Thyroid gland (tissue), 4 donors: Measurements from ENCODE around the gene SFSWAP.

ENCODE experiments used
- POLR2A ChIP-seq, 2 donors: fragments of 450-650 bp; IDR thresholded peaks; one replicate each; pipeline ENCODE4 v1.6.1; 2017; ENCODE audit warnings: antibody characterized with exemption in 2 of 2, mild to moderate bottlenecking in 2 of 2, moderate library complexity in 1 of 2
- TF ChIP-seq, protein P1 (sequence below), 6 experiments: fragments of 200-600 bp in 3 of 6; fragments of 450-650 bp in 3 of 6; sonication (generic) in 3 of 6; IDR thresholded peaks; one replicate each; pipeline ENCODE4 v1.5.1; 2016 to 2019; ENCODE audit warnings: antibody characterized with exemption in 6 of 6, mild to moderate bottlenecking in 2 of 6, inconsistent platforms in 1 of 6, moderate library complexity in 1 of 6

GRCh38 chr12:131842169-131842568 is 131.3 kb downstream of the SFSWAP start:
- TF ChIP-seq, protein P1, sequence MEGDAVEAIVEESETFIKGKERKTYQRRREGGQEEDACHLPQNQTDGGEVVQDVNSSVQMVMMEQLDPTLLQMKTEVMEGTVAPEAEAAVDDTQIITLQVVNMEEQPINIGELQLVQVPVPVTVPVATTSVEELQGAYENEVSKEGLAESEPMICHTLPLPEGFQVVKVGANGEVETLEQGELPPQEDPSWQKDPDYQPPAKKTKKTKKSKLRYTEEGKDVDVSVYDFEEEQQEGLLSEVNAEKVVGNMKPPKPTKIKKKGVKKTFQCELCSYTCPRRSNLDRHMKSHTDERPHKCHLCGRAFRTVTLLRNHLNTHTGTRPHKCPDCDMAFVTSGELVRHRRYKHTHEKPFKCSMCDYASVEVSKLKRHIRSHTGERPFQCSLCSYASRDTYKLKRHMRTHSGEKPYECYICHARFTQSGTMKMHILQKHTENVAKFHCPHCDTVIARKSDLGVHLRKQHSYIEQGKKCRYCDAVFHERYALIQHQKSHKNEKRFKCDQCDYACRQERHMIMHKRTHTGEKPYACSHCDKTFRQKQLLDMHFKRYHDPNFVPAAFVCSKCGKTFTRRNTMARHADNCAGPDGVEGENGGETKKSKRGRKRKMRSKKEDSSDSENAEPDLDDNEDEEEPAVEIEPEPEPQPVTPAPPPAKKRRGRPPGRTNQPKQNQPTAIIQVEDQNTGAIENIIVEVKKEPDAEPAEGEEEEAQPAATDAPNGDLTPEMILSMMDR (IDR thresholded peaks at IDR 0.05), result no peak
- TF ChIP-seq POLR2A (IDR thresholded peaks at IDR 0.05), result no peak
